ENCODE data around the gene ANKS3.
A peak's percentile ranks its signal among the peaks of the same experiment; 100 is the strongest.
"Not testable (repeated sequence)": the region's sequence is repeated elsewhere in the genome, so short reads cannot be mapped to it uniquely, and the experiment has no call there.

Gene ANKS3

DNA sequence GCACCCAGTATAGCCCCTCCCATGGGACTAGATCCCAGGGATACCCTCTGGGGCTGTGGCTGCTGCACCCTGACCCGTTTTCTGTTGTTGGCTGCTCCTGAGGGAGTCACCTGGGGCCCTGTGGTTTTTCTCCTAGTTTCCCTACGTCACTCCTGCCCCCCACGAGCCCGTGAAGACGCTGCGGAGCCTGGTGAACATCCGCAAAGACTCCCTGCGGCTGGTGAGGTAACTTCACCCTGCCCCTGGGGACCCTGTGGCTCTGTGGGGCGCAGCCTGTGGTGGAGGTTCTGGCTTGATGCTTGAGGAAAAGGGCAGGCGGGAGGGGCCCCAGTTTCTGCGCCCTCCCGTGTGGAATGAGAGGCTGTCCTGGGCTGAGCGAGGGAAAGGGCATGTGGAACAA, 82.2 kb downstream of the ANKS3 start:
- no peak overlapping the region for H3K4me3 ChIP-seq (ENCODE audit: low read depth, low read length)
- TF ChIP-seq, protein P1, sequence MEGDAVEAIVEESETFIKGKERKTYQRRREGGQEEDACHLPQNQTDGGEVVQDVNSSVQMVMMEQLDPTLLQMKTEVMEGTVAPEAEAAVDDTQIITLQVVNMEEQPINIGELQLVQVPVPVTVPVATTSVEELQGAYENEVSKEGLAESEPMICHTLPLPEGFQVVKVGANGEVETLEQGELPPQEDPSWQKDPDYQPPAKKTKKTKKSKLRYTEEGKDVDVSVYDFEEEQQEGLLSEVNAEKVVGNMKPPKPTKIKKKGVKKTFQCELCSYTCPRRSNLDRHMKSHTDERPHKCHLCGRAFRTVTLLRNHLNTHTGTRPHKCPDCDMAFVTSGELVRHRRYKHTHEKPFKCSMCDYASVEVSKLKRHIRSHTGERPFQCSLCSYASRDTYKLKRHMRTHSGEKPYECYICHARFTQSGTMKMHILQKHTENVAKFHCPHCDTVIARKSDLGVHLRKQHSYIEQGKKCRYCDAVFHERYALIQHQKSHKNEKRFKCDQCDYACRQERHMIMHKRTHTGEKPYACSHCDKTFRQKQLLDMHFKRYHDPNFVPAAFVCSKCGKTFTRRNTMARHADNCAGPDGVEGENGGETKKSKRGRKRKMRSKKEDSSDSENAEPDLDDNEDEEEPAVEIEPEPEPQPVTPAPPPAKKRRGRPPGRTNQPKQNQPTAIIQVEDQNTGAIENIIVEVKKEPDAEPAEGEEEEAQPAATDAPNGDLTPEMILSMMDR (IDR thresholded peaks at IDR 0.05; ENCODE audit: borderline replicate concordance, insufficient read depth, low read depth, low read length) = no peak

DNA sequence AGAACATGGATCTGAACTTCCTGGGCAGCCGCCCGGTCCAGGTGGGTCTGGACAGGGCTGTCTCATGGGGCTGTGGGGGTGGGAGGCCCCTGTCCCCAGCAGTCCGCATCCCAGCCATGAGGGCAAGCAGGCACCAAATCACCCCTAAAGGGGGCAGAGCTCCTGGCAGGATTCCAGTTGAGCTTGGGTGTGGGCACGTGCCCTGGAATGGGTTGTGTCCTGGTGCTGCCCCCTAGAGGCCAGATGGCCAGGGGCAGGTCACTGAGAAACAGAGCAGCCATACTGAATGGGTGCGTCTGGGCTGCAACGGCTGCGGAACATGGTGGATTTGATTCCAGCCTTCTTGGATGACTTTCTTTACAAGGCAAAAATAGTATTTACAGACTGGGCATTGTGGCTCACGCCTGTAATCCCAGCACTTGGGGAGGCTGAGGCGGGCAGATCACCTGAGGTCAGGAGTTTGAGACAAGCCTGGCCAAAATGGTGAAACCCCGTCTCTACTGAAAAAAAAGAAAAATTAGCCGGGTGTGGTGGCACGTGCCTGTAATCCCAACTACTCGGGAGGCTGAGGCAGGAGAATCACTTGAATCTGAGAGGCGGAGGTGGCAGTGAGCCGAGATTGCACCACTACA, 83.5 kb downstream of the ANKS3 start:
- TF ChIP-seq, protein P1 (IDR thresholded peaks at IDR 0.05; ENCODE audit: borderline replicate concordance, insufficient read depth, low read depth, low read length) = peak; percentile 85

DNA sequence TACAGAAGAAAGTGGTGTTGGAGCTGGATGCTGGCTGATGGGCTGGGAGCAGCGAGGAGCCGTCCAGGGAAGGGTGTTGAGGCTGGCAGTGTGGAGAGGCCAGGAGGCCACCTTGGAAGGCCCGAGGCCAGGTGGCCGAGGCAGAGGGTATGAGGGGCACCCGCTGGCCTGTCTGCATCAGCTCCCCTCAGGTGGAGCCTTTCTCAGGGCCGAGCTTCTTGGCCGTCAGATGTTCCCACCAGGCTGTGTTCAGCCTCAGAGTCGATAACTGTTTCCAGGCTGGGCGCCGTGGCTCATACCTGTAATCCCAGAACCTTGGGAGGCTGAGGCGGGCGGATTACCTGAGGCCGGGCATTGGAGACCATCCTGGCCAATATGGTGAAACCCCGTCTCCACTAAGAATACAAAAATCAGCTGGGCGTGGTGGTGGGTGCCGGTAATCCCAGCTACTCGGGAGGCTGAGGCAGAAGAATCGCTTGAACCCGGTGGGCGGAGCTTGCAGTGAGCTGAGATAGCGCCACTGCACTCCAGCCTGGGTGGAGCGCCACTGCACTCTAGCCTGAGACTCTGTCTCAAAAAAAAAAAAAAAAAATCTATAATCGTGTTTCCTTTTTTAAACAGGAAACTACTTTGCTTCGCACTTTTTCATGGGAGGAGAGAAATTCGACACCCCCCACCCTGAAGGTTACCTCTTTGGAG, 84.2 kb downstream of the ANKS3 start:
- TF ChIP-seq, protein P1 (IDR thresholded peaks at IDR 0.05; ENCODE audit: borderline replicate concordance, insufficient read depth, low read depth, low read length) = no peak

More for the DNA sequence above, 83.5 kb downstream of the ANKS3 start:
- not testable (repeated sequence) for H3K4me3 ChIP-seq (ENCODE audit: low read depth, low read length)

DNA sequence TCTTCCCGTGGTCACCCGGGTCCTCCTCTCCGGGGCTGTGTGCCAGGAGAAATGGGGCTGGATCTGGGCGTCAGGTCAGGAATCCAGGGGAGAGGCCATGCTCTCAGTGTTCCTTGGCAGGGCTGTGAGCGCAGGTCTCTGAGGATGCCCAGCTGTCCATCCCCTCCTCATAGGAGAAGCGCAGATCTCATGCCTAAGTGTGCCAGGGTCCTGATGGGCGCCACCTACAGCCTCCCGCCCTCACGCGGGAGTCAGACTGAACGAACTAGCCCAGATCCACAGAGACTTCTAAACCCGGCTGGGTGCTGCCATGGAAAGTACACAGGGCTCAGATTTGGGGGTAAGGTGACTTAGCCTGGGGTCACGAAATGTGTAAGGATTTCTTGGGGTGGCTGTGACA, 85.2 kb downstream of the ANKS3 start:
- TF ChIP-seq, protein P1 (IDR thresholded peaks at IDR 0.05; ENCODE audit: borderline replicate concordance, insufficient read depth, low read depth, low read length) = no peak
- H3K4me3 ChIP-seq (ENCODE audit: low read depth, low read length) = no peak overlapping the region

More for the DNA sequence above, 84.2 kb downstream of the ANKS3 start:
- H3K4me3 ChIP-seq (ENCODE audit: low read depth, low read length) = no peak overlapping the region

DNA sequence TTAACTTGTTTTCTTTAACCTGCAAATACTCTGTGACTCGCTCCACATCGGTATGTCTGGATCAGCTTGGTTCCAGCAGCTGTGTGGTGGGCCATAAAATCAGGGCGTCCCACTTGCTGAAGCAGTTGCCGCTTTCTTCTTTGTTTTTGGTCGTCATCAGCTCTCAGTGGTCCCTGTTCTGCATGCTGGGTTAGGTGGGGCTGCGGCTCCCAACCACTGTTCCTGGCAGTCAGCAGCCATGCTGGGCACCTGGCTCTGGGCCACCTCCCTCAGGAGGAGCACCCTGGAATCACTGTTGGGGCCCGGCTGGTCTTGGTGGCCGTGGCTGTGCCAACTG, 86.5 kb downstream of the ANKS3 start:
- TF ChIP-seq, protein P1 (IDR thresholded peaks at IDR 0.05; ENCODE audit: borderline replicate concordance, insufficient read depth, low read depth, low read length) = no peak
- H3K4me3 ChIP-seq (ENCODE audit: low read depth, low read length) = no peak overlapping the region

DNA sequence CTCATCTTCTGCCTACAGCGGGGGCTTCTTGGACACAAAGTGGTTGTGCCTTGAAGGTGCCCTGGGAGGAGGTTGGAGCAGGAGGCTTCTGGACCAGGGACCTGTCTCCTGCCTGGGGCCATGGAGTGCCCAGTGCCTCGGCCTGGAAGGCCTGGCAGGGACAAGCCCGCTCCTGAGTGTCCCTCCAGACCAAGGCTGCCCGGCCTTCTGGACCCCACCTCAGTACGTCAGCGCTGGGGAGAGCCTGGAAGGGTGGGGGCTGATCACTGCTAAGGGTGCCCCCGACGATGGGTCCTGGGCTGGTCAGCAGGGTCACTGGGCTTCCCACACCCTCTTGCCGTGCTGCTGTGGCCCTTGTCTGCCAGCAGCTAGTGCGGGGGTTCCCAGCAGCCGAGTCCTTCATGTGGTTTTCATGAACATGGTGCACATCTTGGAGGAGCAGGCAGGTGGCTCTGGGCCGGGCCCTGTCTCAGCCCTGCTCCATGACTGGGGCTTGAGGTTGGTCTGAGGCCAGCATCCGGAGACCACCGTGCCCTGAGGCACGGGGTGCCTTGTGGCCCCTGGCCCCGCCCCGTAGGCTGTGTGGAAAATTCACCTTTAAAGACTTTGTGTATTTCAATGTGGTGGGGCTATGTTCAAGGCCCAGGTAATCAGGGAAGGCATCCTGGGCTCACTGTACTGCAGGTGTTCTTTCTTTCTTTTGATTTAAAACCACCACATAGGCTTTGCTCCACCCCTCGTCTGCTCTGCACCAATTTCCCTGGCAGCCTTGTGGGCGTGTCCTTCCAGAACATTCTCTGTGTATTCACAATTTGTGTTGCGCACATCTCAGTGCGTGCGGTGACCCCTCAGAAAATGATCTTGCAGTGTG, 87.1 kb downstream of the ANKS3 start:
- TF ChIP-seq, protein P1 (IDR thresholded peaks at IDR 0.05; ENCODE audit: borderline replicate concordance, insufficient read depth, low read depth, low read length) = no peak
- H3K4me3 ChIP-seq (ENCODE audit: low read depth, low read length) = no peak overlapping the region
